Stomach (tissue), 4 donors: Measurements from ENCODE around the gene CATSPER1.

ENCODE experiments used
- EP300 ChIP-seq: sonication (generic); formaldehyde crosslinking; IDR thresholded peaks from one replicate; pipeline ENCODE4 v1.6.1; 2017; ENCODE audit warnings: antibody characterized with exemption
- POLR2A ChIP-seq, 4 donors: fragments of 450-650 bp; IDR thresholded peaks; one replicate each; pipeline ENCODE4 v1.6.1; 2016; ENCODE audit warnings: antibody characterized with exemption in 4 of 4, control low read depth in 2 of 4, mild to moderate bottlenecking in 1 of 4, moderate library complexity in 1 of 4
- POLR2AphosphoS5 ChIP-seq, 3 donors: sonication (generic); formaldehyde crosslinking; IDR thresholded peaks; one replicate each; pipeline ENCODE4 v1.6.1; 2016; ENCODE audit warnings: antibody characterized with exemption in 3 of 3
- TF ChIP-seq, protein P1 (sequence below), 7 experiments: fragments of 450-650 bp in 4 of 7; fragments of 200-600 bp in 3 of 7; sonication (generic) in 3 of 7; IDR thresholded peaks; one replicate each; pipeline ENCODE4 v1.5.1; 2016 to 2019; ENCODE audit warnings: antibody characterized with exemption in 7 of 7, control low read depth in 2 of 7, mild to moderate bottlenecking in 1 of 7

DNA sequence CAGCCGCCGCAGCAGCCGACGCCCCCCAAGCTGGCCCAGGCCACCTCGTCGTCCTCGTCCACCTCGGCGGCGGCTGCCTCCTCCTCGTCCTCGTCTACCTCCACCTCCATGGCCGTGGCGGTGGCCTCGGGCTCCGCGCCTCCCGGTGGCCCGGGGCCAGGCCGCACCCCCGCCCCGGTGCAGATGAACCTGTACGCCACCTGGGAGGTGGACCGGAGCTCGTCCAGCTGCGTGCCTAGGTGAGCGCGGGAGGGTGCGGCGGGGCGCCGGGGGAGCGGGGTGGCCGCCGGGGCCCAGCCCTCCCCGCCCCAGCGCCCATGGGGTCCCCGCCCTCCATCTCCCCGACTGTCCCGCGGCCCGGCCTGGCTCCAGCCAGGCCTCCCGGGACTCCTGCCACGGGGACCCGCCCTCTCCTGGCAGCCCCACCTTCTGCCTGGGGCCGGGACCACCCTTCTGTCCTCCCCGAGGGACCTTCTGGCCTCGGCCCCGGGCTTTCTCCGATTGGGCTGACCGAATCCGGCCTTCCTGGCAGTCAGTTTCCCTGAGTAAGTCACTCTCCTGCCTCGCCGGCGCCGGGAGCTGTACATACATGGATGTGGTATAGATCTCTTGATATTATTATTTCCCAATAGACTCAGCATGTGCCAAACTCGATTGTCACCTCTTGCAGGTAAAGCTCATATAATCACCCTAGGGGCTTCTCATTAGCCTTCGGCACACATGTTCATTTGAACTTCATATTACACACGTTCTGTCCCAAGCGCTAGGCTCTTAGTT, 44.5 kb upstream of the CATSPER1 start:
- TF ChIP-seq, protein P1, sequence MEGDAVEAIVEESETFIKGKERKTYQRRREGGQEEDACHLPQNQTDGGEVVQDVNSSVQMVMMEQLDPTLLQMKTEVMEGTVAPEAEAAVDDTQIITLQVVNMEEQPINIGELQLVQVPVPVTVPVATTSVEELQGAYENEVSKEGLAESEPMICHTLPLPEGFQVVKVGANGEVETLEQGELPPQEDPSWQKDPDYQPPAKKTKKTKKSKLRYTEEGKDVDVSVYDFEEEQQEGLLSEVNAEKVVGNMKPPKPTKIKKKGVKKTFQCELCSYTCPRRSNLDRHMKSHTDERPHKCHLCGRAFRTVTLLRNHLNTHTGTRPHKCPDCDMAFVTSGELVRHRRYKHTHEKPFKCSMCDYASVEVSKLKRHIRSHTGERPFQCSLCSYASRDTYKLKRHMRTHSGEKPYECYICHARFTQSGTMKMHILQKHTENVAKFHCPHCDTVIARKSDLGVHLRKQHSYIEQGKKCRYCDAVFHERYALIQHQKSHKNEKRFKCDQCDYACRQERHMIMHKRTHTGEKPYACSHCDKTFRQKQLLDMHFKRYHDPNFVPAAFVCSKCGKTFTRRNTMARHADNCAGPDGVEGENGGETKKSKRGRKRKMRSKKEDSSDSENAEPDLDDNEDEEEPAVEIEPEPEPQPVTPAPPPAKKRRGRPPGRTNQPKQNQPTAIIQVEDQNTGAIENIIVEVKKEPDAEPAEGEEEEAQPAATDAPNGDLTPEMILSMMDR (IDR thresholded peaks at IDR 0.05), result no peak
- TF ChIP-seq EP300 (no peak), POLR2AphosphoS5 (IDR thresholded peaks at IDR 0.05) (no peak), POLR2A (IDR thresholded peaks at IDR 0.05) (no peak)
